HepG2 (cell line): ENCODE measurements around the gene LRRC45. TPM values are rescaled to one million over a fixed set of nuclear protein-coding genes. Genes with fewer than 3 reads are reported as not detected.

ENCODE experiments used
- GFI1 ChIP-seq: sonication (generic); formaldehyde crosslinking; IDR thresholded peaks from 2 replicates; pipeline ENCODE4 v1.5.0; 2020; ENCODE audit warnings: missing genetic modification reagents, mild to moderate bottlenecking, borderline replicate concordance
- MEIS2 ChIP-seq: sonication (generic); formaldehyde crosslinking; IDR thresholded peaks from 2 replicates; pipeline ENCODE4 v1.9.0; 2021; ENCODE audit warnings: mild to moderate bottlenecking, missing genetic modification reagents
- NBN ChIP-seq: fragments of 450-650 bp; conservative IDR thresholded peaks from 2 replicates; pipeline ENCODE4 v1.6.1; 2017
- NFIB ChIP-seq: sonication (generic); formaldehyde crosslinking; IDR thresholded peaks from 2 replicates; pipeline ENCODE4 v1.9.0; 2021; ENCODE audit warnings: missing genetic modification reagents, mild to moderate bottlenecking, borderline replicate concordance
- NR2C2 ChIP-seq: sonication (generic); formaldehyde crosslinking; IDR thresholded peaks from 2 replicates; pipeline ENCODE4 v1.4.0; 2020; ENCODE audit warnings: missing genetic modification reagents, mild to moderate bottlenecking, moderate library complexity, borderline replicate concordance
- PAF1 ChIP-seq: IDR thresholded peaks from 2 replicates; pipeline ENCODE4 v1.6.1; 2016; ENCODE audit warnings: missing genetic modification reagents, missing compliant biosample characterization
- PHF20 ChIP-seq: sonication (generic); formaldehyde crosslinking; IDR thresholded peaks from 2 replicates; pipeline ENCODE4 v1.5.0; 2020; ENCODE audit warnings: mild to moderate bottlenecking, missing genetic modification reagents
- TBX3 ChIP-seq: fragments of 450-650 bp; IDR thresholded peaks from 2 replicates; pipeline ENCODE4 v1.6.1; 2017; ENCODE audit warnings: antibody characterized with exemption, mild to moderate bottlenecking, inconsistent platforms, borderline replicate concordance
- TMF1 ChIP-seq: sonication (generic); formaldehyde crosslinking; IDR thresholded peaks from 2 replicates; pipeline ENCODE4 v1.8.1; 2022; ENCODE audit warnings: low read depth, missing genetic modification reagents
- ZC3H13 ChIP-seq: sonication (generic); formaldehyde crosslinking; IDR thresholded peaks from 2 replicates; pipeline ENCODE4 v1.8.1; 2023; ENCODE audit warnings: mild to moderate bottlenecking, missing genetic modification reagents, moderate library complexity
- ZNF205 ChIP-seq: IDR thresholded peaks from 2 replicates; pipeline ENCODE4 v1.6.1; 2018; ENCODE audit warnings: missing biosample characterization, missing genetic modification reagents
- ZNF296 ChIP-seq: sonication (generic); formaldehyde crosslinking; conservative IDR thresholded peaks from 2 replicates; pipeline ENCODE4 v1.5.0; 2020; ENCODE audit warnings: mild to moderate bottlenecking, missing genetic modification reagents
- ZNF484 ChIP-seq: sonication (generic); formaldehyde crosslinking; IDR thresholded peaks from 2 replicates; pipeline ENCODE4 v1.5.1; 2020; ENCODE audit warnings: mild to moderate bottlenecking, low read depth, missing genetic modification reagents, borderline replicate concordance
- ZNF550 ChIP-seq: sonication (generic); formaldehyde crosslinking; IDR thresholded peaks from 2 replicates; pipeline ENCODE4 v1.4.0; 2020; ENCODE audit warnings: mild to moderate bottlenecking, missing genetic modification reagents, borderline replicate concordance
- ZNF619 ChIP-seq: sonication (generic); formaldehyde crosslinking; IDR thresholded peaks from 2 replicates; pipeline ENCODE4 v1.4.0; 2020; ENCODE audit warnings: mild to moderate bottlenecking, missing genetic modification reagents
- polyA plus RNA-seq, 8 experiments: library from polyadenylated mRNA; depleted of rRNA in 3 of 8; stranded (reverse) in 7 of 8; unstranded in 1 of 8; fragments of >200 nt; fragmentation: Illumina TruSeq in 4 of 8; extraction: Trizol in 4 of 8; gene quantifications; 2 replicates each; pipeline versions ENCODE4 v1.2.1 to v1.2.3, GENCODE V29; 2011 to 2016; ENCODE audit warnings: low read depth in 4 of 8, missing spikeins in 1 of 8, mixed read lengths in 1 of 8; ENCODE audit not compliant: insufficient read depth in 1 of 8
- total RNA-seq, 5 experiments: library from RNA; depleted of rRNA; stranded (reverse); fragments of >200 nt; fragmentation: Illumina TruSeq; extraction: Trizol; gene quantifications; 2 replicates each; pipeline ENCODE4 v1.2.3, GENCODE V29; 2016; ENCODE audit warnings: low read depth in 1 of 5
- TF ChIP-seq, protein P1 (sequence below): sonication (generic); formaldehyde crosslinking; IDR thresholded peaks from 2 replicates; pipeline ENCODE4 v1.5.1; 2020; ENCODE audit warnings: mild to moderate bottlenecking, missing genetic modification reagents, moderate library complexity
- TF ChIP-seq, protein P2 (sequence below): sonication (generic); formaldehyde crosslinking; IDR thresholded peaks from 2 replicates; pipeline ENCODE4 v1.5.0; 2020; ENCODE audit warnings: missing genetic modification reagents
- TF ChIP-seq, protein P3 (sequence below): sonication (generic); formaldehyde crosslinking; IDR thresholded peaks from 2 replicates; pipeline ENCODE4 v1.5.0; 2020; ENCODE audit warnings: mild to moderate bottlenecking, missing genetic modification reagents
- TF ChIP-seq, protein P4 (sequence below): sonication (generic); formaldehyde crosslinking; IDR thresholded peaks from 2 replicates; pipeline ENCODE4 v1.4.0; 2020; ENCODE audit warnings: missing genetic modification reagents, borderline replicate concordance
- TF ChIP-seq, protein P5 (sequence below): sonication (generic); formaldehyde crosslinking; conservative IDR thresholded peaks from 2 replicates; pipeline ENCODE4 v1.4.0; 2020; ENCODE audit warnings: missing genetic modification reagents

LRRC45 gene
- total and polyA plus RNA-seq, 2 of the 13 experiments (the other 11 are each of a cell fraction or from before 2014, with no cell fraction given) = 11.6 to 48.1 TPM

DNA sequence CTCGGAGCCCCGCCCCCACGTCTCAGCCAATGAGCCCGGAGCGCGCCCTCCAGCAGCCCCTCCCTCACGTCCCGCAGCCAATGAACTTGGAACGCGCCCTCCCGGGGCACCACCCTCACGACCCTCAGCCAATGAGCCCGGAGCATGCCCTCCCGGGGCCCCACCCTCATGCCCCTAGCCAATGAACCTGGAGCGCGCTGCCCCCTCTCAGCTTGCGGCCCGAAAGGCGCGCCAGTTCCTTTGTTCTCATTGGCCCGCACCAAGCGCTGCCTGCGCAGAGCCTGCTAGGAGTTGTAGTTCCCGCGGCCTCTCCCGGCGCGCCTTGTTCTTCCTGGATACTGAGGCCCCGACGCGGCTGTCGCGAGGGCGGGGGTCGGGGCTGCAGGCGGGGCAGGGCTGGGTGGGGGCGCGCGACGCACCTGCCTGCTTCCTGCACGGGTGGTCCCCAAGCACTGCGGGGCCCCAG, at the start of gene LRRC45 (continued):
- TF ChIP-seq TBX3 (no peak), ZNF619 (CRISPR knock-in tag) (0 out of 2 replicates have a peak, but pooled peaks have one; percentile 3), NFIB (no peak), ZNF205 (CRISPR knock-in tag) (no peak), GFI1 (CRISPR knock-in tag) (no peak), MEIS2 (CRISPR knock-in tag) (no peak), PAF1 (CRISPR knock-in tag) (no peak), ZNF550 (no peak), NR2C2 (CRISPR knock-in tag) (peak; percentile 62), NBN (no peak), ZC3H13 (no peak; the same call in 1 of the 2 replicates), ZNF296 (CRISPR knock-in tag) (no peak), PHF20 (CRISPR knock-in tag) (peak; percentile 22; the same call in 1 of the 2 replicates), TMF1 (CRISPR knock-in tag) (no peak), ZNF484 (CRISPR knock-in tag) (no peak)
- TF ChIP-seq, protein P1, sequence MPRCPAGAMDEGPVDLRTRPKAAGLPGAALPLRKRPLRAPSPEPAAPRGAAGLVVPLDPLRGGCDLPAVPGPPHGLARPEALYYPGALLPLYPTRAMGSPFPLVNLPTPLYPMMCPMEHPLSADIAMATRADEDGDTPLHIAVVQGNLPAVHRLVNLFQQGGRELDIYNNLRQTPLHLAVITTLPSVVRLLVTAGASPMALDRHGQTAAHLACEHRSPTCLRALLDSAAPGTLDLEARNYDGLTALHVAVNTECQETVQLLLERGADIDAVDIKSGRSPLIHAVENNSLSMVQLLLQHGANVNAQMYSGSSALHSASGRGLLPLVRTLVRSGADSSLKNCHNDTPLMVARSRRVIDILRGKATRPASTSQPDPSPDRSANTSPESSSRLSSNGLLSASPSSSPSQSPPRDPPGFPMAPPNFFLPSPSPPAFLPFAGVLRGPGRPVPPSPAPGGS (CRISPR knock-in tag) = no peak
- TF ChIP-seq, protein P2, sequence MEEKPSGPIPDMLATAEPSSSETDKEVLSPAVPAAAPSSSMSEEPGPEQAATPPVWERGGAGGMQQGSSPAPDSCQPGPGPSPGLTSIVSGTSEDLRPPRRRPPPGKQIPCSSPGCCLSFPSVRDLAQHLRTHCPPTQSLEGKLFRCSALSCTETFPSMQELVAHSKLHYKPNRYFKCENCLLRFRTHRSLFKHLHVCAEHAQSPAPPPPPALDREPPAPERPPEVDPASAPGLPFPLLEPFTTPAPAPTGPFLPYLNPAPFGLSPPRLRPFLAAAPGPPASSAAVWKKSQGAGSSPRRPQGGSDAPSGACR = no peak
- TF ChIP-seq, protein P3, sequence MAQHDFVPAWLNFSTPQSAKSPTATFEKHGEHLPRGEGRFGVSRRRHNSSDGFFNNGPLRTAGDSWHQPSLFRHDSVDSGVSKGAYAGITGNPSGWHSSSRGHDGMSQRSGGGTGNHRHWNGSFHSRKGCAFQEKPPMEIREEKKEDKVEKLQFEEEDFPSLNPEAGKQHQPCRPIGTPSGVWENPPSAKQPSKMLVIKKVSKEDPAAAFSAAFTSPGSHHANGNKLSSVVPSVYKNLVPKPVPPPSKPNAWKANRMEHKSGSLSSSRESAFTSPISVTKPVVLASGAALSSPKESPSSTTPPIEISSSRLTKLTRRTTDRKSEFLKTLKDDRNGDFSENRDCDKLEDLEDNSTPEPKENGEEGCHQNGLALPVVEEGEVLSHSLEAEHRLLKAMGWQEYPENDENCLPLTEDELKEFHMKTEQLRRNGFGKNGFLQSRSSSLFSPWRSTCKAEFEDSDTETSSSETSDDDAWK (CRISPR knock-in tag) = no peak
- TF ChIP-seq, protein P4, sequence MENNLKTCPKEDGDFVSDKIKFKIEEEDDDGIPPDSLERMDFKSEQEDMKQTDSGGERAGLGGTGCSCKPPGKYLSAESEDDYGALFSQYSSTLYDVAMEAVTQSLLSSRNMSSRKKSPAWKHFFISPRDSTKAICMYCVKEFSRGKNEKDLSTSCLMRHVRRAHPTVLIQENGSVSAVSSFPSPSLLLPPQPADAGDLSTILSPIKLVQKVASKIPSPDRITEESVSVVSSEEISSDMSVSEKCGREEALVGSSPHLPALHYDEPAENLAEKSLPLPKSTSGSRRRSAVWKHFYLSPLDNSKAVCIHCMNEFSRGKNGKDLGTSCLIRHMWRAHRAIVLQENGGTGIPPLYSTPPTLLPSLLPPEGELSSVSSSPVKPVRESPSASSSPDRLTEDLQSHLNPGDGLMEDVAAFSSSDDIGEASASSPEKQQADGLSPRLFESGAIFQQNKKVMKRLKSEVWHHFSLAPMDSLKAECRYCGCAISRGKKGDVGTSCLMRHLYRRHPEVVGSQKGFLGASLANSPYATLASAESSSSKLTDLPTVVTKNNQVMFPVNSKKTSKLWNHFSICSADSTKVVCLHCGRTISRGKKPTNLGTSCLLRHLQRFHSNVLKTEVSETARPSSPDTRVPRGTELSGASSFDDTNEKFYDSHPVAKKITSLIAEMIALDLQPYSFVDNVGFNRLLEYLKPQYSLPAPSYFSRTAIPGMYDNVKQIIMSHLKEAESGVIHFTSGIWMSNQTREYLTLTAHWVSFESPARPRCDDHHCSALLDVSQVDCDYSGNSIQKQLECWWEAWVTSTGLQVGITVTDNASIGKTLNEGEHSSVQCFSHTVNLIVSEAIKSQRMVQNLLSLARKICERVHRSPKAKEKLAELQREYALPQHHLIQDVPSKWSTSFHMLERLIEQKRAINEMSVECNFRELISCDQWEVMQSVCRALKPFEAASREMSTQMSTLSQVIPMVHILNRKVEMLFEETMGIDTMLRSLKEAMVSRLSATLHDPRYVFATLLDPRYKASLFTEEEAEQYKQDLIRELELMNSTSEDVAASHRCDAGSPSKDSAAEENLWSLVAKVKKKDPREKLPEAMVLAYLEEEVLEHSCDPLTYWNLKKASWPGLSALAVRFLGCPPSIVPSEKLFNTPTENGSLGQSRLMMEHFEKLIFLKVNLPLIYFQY (CRISPR knock-in tag) = no peak
- TF ChIP-seq, protein P5, sequence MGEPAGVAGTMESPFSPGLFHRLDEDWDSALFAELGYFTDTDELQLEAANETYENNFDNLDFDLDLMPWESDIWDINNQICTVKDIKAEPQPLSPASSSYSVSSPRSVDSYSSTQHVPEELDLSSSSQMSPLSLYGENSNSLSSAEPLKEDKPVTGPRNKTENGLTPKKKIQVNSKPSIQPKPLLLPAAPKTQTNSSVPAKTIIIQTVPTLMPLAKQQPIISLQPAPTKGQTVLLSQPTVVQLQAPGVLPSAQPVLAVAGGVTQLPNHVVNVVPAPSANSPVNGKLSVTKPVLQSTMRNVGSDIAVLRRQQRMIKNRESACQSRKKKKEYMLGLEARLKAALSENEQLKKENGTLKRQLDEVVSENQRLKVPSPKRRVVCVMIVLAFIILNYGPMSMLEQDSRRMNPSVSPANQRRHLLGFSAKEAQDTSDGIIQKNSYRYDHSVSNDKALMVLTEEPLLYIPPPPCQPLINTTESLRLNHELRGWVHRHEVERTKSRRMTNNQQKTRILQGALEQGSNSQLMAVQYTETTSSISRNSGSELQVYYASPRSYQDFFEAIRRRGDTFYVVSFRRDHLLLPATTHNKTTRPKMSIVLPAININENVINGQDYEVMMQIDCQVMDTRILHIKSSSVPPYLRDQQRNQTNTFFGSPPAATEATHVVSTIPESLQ = no peak
